SJCRH30 (cell line): ENCODE measurements around the gene VEPH1. TPM values are rescaled to one million over a fixed set of nuclear protein-coding genes. Genes with fewer than 3 reads are reported as not detected.
A peak's percentile ranks its signal among the peaks of the same experiment; 100 is the strongest.

ENCODE experiments used
- DNase-seq, 2 experiments: peaks; one replicate each; pipeline ENCODE4 v3.0.0-alpha.2; 2015 to 2020
- H3K27ac ChIP-seq: fragments of 250-450 bp; sonication (Bioruptor Pico); 2 replicates; pipeline ENCODE4 v1.5.1; 2020; ENCODE audit warnings: mild to moderate bottlenecking, moderate library complexity
- H3K27me3 ChIP-seq: fragments of 250-450 bp; sonication (Bioruptor Pico); 2 replicates; pipeline ENCODE4 v1.5.1; 2020; ENCODE audit warnings: mild to moderate bottlenecking, moderate library complexity
- H3K36me3 ChIP-seq: fragments of 250-450 bp; sonication (Bioruptor Pico); 2 replicates; pipeline ENCODE4 v1.5.1; 2020; ENCODE audit warnings: mild to moderate bottlenecking, moderate library complexity
- H3K4me1 ChIP-seq: fragments of 250-450 bp; sonication (Bioruptor Pico); 2 replicates; pipeline ENCODE4 v1.5.1; 2020; ENCODE audit warnings: mild to moderate bottlenecking, moderate library complexity
- H3K4me3 ChIP-seq: fragments of 250-450 bp; sonication (Bioruptor Pico); 2 replicates; pipeline ENCODE4 v1.5.1; 2020; ENCODE audit warnings: mild to moderate bottlenecking, moderate library complexity
- H3K9me3 ChIP-seq: fragments of 250-450 bp; sonication (Bioruptor Pico); replicated peaks from 2 replicates; pipeline ENCODE4 v1.5.1; 2020; ENCODE audit warnings: mild to moderate bottlenecking, moderate library complexity
- total RNA-seq: library from RNA; depleted of rRNA; stranded (reverse); fragments of >200 nt; shearing (Covaris generic); gene quantifications from 2 replicates; pipeline ENCODE4 v1.2.3, GENCODE V29; 2014; rRNA removed

VEPH1 gene
- total RNA-seq, 1 experiment from 2014 or later, result not detected

- peak overlapping the region; percentile 54 for H3K27ac ChIP-seq
- H3K27me3 ChIP-seq, result no peaks in the 10 kb centered on the region
- peaks cover 5% of the 10 kb centered on the region; the same call in 1 of the 2 replicates for H3K4me1 ChIP-seq
- no peaks in the 10 kb centered on the region for H3K36me3 ChIP-seq
- no peaks in the 10 kb centered on the region for H3K9me3 ChIP-seq
- H3K4me3 ChIP-seq, result no peak overlapping the region
- peak in 1 of 2 experiments; percentile 27 for DNase-seq
Measured at GRCh38 chr3:157238457-157238856, 264.8 kb downstream of the VEPH1 start.

- no peaks in the 10 kb centered on the region for H3K27me3 ChIP-seq
- no peaks in the 10 kb centered on the region for H3K36me3 ChIP-seq
- DNase-seq, result no peak
- H3K4me3 ChIP-seq, result no peak overlapping the region
- no peaks in the 10 kb centered on the region for H3K9me3 ChIP-seq
- H3K27ac ChIP-seq, result peak overlapping the region; percentile 54; the same call in 1 of the 2 replicates
- peaks cover 5% of the 10 kb centered on the region; the same call in 1 of the 2 replicates for H3K4me1 ChIP-seq
Measured at GRCh38 chr3:157237886-157238285, 265.3 kb downstream of the VEPH1 start.

GRCh38 chr3:157235291-157235690 lies 267.9 kb downstream of the VEPH1 start:
- Histone ChIP-seq H3K4me1 (peaks cover 5% of the 10 kb centered on the region; the same call in 1 of the 2 replicates), H3K27ac (no peak overlapping the region), H3K27me3 (no peaks in the 10 kb centered on the region)

GRCh38 chr3:157233923-157234322 lies 269.3 kb downstream of the VEPH1 start:
- no peaks in the 10 kb centered on the region for H3K36me3 ChIP-seq
- no peak for DNase-seq
- H3K4me1 ChIP-seq, result peaks cover 4% of the 10 kb centered on the region; the same call in 1 of the 2 replicates
- no peaks in the 10 kb centered on the region for H3K9me3 ChIP-seq
- no peak overlapping the region for H3K27ac ChIP-seq
- no peak overlapping the region for H3K4me3 ChIP-seq
- no peaks in the 10 kb centered on the region for H3K27me3 ChIP-seq

More at GRCh38 chr3:157235291-157235690, 267.9 kb downstream of the VEPH1 start:
- Histone ChIP-seq H3K4me3 (no peak overlapping the region), H3K9me3 (no peaks in the 10 kb centered on the region), H3K36me3 (no peaks in the 10 kb centered on the region)
- DNase-seq, result no peak

GRCh38 chr3:157232141-157232540 lies 271.1 kb downstream of the VEPH1 start:
- no peaks in the 10 kb centered on the region for H3K9me3 ChIP-seq
- H3K27me3 ChIP-seq, result no peaks in the 10 kb centered on the region
- H3K36me3 ChIP-seq, result no peaks in the 10 kb centered on the region
- DNase-seq, result no peak
- H3K27ac ChIP-seq, result no peak overlapping the region
- no peaks in the 10 kb centered on the region for H3K4me1 ChIP-seq
- H3K4me3 ChIP-seq, result no peak overlapping the region

- Histone ChIP-seq H3K9me3 (no peaks in the 10 kb centered on the region), H3K36me3 (no peaks in the 10 kb centered on the region), H3K27ac (no peak overlapping the region), H3K27me3 (no peaks in the 10 kb centered on the region), H3K4me3 (no peak overlapping the region), H3K4me1 (no peaks in the 10 kb centered on the region)
- DNase-seq, result no peak
Measured at GRCh38 chr3:157231071-157231470, 272.1 kb downstream of the VEPH1 start.

- no peaks in the 10 kb centered on the region for H3K9me3 ChIP-seq
- no peaks in the 10 kb centered on the region for H3K4me1 ChIP-seq
- no peaks in the 10 kb centered on the region for H3K36me3 ChIP-seq
- H3K4me3 ChIP-seq, result no peak overlapping the region
- H3K27ac ChIP-seq, result no peak overlapping the region
- no peak for DNase-seq
- no peaks in the 10 kb centered on the region for H3K27me3 ChIP-seq
Measured at GRCh38 chr3:157226173-157226847, 276.9 kb downstream of the VEPH1 start.

GRCh38 chr3:157225001-157225400 lies 278.2 kb downstream of the VEPH1 start:
- no peak for DNase-seq
- no peaks in the 10 kb centered on the region for H3K27me3 ChIP-seq
- no peaks in the 10 kb centered on the region for H3K36me3 ChIP-seq
- H3K4me3 ChIP-seq, result no peak overlapping the region
- H3K4me1 ChIP-seq, result no peaks in the 10 kb centered on the region
- H3K27ac ChIP-seq, result no peak overlapping the region
- H3K9me3 ChIP-seq, result no peaks in the 10 kb centered on the region

- DNase-seq, result no peak
- Histone ChIP-seq H3K4me1 (no peaks in the 10 kb centered on the region), H3K4me3 (no peak overlapping the region), H3K9me3 (no peaks in the 10 kb centered on the region), H3K27ac (no peak overlapping the region), H3K27me3 (no peaks in the 10 kb centered on the region), H3K36me3 (no peaks in the 10 kb centered on the region)
Measured at GRCh38 chr3:157220883-157221282, 282.3 kb downstream of the VEPH1 start.

GRCh38 chr3:157220211-157220610 lies 283.0 kb downstream of the VEPH1 start:
- no peaks in the 10 kb centered on the region for H3K27me3 ChIP-seq
- no peak overlapping the region for H3K27ac ChIP-seq
- no peak for DNase-seq
- H3K4me1 ChIP-seq, result no peaks in the 10 kb centered on the region
- no peaks in the 10 kb centered on the region for H3K36me3 ChIP-seq
- H3K9me3 ChIP-seq, result no peaks in the 10 kb centered on the region
- no peak overlapping the region for H3K4me3 ChIP-seq

GRCh38 chr3:157219215-157219614 lies 284.0 kb downstream of the VEPH1 start:
- H3K27ac ChIP-seq, result no peak overlapping the region
- H3K4me1 ChIP-seq, result no peaks in the 10 kb centered on the region
- H3K9me3 ChIP-seq, result no peaks in the 10 kb centered on the region
- no peak for DNase-seq
- H3K27me3 ChIP-seq, result no peaks in the 10 kb centered on the region
- no peaks in the 10 kb centered on the region for H3K36me3 ChIP-seq
- no peak overlapping the region for H3K4me3 ChIP-seq

Other genes starting within 250 kb of the VEPH1 start
- gene PTX3, start 66.6 kb downstream of the VEPH1 start, total RNA-seq, result not detected in 2 replicates